ENCODE results near the gene ZNF579. TPM values are rescaled to one million over a fixed set of nuclear protein-coding genes. Genes with fewer than 3 reads are reported as not detected.

ZNF579 gene
- total and polyA plus RNA-seq, 10 of the 15 experiments (the other 5 are each of a cell fraction or from before 2014, with no cell fraction given) = 0.11 to 11.7 (median 1.5) TPM

DNA sequence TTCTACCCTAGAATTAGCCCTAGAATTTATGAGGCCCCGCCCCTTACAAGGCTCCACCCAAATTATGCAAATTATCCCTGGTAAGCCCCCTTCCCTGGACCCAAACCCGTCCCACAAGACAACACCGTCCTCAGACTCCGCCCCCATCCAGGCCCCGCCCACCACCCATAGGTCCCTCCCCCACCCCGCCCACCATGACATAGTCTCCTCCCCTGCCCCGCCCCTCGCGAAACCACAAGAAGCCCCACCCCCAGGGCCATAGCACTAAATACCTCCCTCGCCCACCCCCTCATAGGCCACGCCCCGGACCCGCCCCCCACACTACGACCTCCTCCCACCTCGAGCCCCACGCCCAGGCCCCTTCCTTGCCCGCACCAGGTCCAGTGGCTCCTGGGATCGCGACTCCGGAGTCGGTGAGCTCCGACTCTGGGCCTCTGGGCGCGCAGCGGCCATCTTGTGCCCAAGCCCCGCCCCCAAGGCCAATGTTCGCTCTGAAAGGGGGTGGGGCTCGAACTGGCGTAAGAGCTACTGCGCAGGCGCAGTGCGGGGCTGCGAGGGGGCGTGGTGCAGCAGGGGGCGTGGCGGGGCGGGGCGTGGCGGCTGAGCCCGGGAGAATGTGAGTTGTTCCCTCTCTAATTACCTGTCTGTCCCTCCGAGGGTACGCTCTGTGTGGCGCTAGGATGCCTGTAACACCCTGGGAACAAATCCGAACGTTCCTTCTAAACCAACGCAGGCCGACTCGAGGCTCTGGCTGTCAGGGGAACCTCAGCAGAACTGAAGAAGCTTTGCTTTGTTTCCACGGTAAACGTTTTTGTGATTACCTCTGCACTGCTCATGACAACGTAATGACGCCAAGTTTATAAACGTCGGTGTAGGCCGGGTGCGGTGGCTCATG lies 43.7 kb upstream of the ZNF579 start, which contains the start of gene ZNF784 (continued):
- TF ChIP-seq RELA (IDR thresholded peaks at IDR 0.05; ENCODE audit: borderline replicate concordance, partially characterized antibody) = no peak
- TF ChIP-seq GABPA (IDR thresholded peaks at IDR 0.05; ENCODE audit: low read depth) = no peak
- TF ChIP-seq RBBP5 (conservative IDR thresholded peaks at IDR 0.05) = no peak
- no peak for TF ChIP-seq SIN3A (IDR thresholded peaks at IDR 0.05; ENCODE audit: low read depth, low read length)
- no peak for TF ChIP-seq TARDBP (IDR thresholded peaks at IDR 0.05; ENCODE audit: borderline replicate concordance)
- no peak for TF ChIP-seq ZSCAN29 (IDR thresholded peaks at IDR 0.05)
- no peak for TF ChIP-seq CUX1 (IDR thresholded peaks at IDR 0.05; ENCODE audit: insufficient replicate concordance, low read depth, low read length)
- TF ChIP-seq, protein P1, sequence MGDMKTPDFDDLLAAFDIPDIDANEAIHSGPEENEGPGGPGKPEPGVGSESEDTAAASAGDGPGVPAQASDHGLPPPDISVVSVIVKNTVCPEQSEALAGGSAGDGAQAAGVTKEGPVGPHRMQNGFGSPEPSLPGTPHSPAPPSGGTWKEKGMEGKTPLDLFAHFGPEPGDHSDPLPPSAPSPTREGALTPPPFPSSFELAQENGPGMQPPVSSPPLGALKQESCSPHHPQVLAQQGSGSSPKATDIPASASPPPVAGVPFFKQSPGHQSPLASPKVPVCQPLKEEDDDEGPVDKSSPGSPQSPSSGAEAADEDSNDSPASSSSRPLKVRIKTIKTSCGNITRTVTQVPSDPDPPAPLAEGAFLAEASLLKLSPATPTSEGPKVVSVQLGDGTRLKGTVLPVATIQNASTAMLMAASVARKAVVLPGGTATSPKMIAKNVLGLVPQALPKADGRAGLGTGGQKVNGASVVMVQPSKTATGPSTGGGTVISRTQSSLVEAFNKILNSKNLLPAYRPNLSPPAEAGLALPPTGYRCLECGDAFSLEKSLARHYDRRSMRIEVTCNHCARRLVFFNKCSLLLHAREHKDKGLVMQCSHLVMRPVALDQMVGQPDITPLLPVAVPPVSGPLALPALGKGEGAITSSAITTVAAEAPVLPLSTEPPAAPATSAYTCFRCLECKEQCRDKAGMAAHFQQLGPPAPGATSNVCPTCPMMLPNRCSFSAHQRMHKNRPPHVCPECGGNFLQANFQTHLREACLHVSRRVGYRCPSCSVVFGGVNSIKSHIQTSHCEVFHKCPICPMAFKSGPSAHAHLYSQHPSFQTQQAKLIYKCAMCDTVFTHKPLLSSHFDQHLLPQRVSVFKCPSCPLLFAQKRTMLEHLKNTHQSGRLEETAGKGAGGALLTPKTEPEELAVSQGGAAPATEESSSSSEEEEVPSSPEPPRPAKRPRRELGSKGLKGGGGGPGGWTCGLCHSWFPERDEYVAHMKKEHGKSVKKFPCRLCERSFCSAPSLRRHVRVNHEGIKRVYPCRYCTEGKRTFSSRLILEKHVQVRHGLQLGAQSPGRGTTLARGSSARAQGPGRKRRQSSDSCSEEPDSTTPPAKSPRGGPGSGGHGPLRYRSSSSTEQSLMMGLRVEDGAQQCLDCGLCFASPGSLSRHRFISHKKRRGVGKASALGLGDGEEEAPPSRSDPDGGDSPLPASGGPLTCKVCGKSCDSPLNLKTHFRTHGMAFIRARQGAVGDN (IDR thresholded peaks at IDR 0.05) = no peak
- no peak for TF ChIP-seq SRF (IDR thresholded peaks at IDR 0.05; ENCODE audit: low read depth in 2 of 2, low read length in 2 of 2)
- TF ChIP-seq ZNF217 (IDR thresholded peaks at IDR 0.05) = no peak
- TF ChIP-seq JUNB (IDR thresholded peaks at IDR 0.05) = no peak
- TF ChIP-seq TAF1 (IDR thresholded peaks at IDR 0.05; ENCODE audit: borderline replicate concordance, low read depth, low read length) = peak; percentile 95
- no peak for TF ChIP-seq JUND (IDR thresholded peaks at IDR 0.05; ENCODE audit: low read depth, low read length)
- no peak for TF ChIP-seq HDGF (IDR thresholded peaks at IDR 0.05)
- TF ChIP-seq EZH2 (IDR thresholded peaks at IDR 0.05; ENCODE audit: borderline replicate concordance, control insufficient read depth, low read depth, low read length) = no peak
- TF ChIP-seq MYB (IDR thresholded peaks at IDR 0.05; ENCODE audit: borderline replicate concordance, low read depth, low read length) = no peak
- TF ChIP-seq EED (IDR thresholded peaks at IDR 0.05; ENCODE audit: low read depth) = no peak
- TF ChIP-seq NFYB (IDR thresholded peaks at IDR 0.05; ENCODE audit: insufficient read depth, low read depth, low read length) = no peak
- TF ChIP-seq CREB1 (IDR thresholded peaks at IDR 0.05; ENCODE audit: low read depth) = no peak
- TF ChIP-seq MTA2 (IDR thresholded peaks at IDR 0.05; ENCODE audit: low read depth) = no peak
- TF ChIP-seq SMAD5 (IDR thresholded peaks at IDR 0.05; ENCODE audit: low read depth) = no peak
- 0 out of 2 replicates have a peak, but pooled peaks have one; percentile 53 for TF ChIP-seq ZBED1 (IDR thresholded peaks at IDR 0.05; ENCODE audit: borderline replicate concordance)
